DMS114 treated with DMSO at 0.1 percent for 48 hours (cell line): ENCODE data around the gene LRP8.

Source experiments
- DNase-seq: peaks from one replicate; lab custom pipeline; 2025; ENCODE audit not compliant: unreplicated experiment; lab: John Stamatoyannopoulos, UW

LRP8 gene

DNA sequence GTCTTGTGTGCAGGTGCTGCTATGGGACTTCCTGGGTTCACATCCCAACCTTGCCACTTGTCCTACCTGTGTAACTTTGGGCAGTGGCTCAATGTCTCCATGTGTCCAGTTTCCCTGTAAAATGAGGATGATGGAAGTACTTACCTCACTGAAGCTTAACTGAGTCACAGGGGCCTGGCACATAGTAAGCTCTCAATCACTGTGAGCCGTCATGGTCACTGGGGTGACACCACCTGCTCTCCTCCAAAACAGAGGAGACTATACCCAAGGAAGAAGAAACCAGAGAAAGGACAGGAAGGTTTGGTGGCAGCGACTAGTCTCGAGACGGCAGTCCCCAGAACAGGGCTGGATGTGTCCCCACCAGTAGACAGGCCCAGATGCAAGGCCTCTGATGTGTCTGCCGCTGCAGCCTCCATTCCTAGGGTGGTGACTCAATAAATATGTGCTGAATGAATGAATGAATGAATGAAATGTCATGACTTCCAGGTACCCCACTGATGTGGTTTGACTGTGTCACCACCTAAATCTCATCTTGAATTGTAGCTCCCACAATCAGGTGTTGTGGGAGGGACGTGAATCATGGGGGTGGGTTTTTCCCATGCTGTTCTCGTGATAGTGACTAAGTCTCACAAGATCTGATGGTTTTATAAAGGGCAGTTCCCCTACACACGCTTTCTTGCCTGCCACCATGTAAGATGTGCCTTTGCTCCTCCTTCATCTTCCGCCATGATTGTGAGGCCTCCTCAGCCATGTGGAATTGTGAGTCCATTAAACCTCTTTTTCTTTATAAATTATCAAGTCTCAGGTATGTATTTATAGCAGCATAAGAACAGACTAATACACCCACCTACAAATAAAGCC lies 13.0 kb upstream of the LRP8 start:
- no peak for DNase-seq

DNA sequence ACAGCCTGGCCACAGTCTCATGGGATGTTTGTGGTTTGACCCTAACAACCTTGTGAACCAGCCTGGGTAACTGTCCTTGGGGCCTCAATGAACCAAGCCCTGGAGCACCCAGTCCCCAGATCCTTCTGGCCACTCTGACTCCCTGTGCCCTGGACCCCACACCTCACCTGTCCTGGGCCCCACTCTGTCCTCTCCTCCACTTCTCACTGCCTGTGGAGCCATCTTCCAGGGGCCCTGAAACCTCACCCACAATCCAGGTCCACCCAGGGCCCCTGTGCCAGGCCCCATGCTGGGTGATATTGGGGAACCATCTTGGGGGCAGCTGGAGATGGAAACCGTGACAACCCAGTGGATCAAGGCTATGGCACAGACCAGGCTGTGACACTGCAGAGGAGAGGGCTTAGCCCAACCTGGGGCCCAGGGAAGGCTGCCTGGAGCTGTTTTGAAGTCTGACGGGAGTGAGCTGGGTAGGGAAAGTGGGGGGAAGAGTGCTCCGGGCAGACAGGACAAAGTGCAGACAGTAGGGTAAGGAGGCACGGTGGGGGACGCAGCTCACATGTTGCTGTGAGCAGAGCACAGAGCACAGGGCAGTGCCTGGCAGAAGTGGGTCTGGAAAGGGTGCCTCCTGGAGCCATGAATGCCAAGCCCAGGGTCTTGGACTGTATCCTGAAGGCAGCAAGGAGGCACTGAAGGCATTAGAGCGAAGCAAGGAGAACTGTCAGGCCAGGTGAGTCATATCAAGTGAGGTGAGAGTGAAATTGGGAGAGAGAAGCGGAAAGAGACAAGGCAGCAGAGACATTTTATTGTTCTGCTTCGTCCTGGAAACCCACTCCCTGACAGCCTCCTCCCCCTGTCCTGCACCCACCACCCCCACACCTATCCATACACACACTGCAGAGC lies 12.1 kb upstream of the LRP8 start:
- no peak for DNase-seq

DNA sequence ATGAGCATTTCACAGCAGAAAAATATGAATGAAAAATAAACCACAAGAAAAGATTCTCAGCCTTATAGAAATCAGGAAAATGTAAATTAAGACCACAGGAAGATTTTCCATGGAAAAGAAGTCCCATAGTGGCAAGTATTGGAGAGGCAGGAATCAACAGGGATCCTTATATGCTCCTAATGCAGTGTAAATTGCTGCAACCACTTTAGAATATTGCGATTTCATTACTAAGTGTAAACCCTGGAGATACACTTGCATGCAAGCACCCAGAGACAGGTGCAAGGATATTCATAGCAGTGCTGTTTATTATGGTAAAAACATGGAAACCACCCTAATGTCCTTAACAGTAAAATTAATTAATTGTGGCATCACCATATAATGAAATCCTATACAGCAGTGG lies 10.6 kb upstream of the LRP8 start:
- no peak for DNase-seq

DNA sequence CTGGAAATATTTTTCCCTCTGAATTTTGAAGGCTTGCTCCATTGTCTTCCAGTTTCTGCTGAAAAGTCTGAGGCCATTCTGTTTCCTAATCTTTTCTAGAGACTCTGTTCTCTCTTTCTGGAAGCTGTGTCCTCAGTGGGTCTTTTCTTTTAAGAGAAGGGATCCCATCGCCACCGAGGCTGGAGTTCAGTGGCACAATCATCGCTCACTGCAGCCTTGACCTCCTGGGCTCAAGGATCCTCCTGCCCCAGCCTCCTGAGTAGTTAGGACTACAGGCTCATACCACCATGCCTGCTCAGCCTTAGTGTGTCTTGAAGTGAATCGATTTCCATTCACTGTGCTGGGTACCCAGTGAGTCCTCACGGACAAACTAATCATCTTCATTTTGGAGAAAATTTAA lies 9.6 kb upstream of the LRP8 start:
- no peak for DNase-seq

DNA sequence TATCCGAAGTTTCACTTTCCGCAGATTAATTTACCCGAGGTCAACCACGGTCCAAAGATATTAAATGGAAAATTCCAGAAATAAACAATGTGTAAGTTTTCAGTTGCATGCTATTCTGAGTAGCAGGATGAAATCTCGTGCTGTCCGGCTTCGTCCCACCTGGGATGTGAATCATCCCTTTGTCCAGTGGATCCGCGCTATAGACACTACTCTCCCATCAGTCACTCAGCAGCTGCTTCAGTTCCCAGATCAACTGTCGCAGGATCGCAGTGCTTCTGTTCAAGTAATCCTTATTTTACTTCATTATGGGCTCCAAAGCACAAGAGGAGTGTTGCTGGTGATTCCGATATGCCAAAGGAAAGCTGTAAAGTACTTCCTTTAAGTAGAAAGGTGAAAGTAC lies 8.3 kb upstream of the LRP8 start:
- DNase-seq = no peak

DNA sequence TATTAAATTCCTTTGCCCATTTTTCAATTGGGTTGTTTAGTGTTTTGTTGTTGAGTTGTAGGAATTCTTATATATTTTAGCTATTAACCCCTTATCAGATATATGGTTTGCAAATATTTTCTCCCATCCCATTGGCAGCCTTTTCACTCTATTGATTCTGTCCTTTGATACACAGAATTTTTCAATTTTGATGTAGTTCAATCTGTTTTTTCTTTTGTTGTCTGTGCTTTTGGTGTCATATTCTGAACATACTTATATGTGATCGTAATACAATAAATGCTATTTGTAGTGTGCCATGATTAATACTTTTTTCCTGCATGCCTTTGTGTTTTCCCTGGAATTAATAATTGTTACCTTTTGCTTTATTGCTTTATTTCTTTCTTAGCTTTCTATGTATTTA lies 7.8 kb upstream of the LRP8 start:
- DNase-seq = no peak

DNA sequence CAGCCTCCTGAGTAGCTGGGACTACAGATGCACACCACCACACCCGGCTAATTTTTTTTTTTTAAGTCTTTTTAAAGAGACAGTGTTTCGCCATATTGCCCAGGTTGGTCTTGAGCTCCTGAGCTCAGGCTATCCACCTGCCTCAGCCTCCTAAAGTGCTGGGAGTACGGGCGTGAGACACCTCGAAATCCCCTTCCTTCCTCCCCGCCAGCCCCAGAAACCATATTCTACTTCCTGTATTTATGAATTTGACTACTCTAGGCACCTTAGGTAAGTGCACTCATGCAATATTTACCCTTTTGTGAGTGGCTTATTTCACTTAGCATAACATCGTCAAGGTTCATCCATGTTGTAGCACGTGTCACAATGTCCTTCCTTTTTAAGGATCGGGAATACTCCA lies 6.9 kb upstream of the LRP8 start:
- no peak for DNase-seq

DNA sequence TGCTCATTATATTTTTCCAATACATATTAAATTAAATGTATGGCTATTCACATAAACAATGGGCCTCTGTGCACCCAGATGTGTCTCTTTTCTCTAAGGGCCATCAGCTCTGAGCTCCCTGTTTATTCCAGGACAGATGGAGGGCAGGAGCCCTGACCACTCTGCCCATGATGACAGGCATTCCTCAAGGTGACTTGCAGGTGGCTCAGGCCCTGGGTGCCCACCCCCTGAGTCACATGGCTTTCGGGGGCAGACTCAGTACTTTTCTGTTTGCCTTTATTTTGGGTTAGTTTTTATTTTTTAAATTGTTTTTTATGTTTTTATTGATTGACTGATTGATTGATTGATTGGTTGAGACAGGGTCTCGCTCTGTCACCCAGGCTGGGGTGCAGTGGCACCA lies 6.4 kb upstream of the LRP8 start:
- DNase-seq = no peak

DNA sequence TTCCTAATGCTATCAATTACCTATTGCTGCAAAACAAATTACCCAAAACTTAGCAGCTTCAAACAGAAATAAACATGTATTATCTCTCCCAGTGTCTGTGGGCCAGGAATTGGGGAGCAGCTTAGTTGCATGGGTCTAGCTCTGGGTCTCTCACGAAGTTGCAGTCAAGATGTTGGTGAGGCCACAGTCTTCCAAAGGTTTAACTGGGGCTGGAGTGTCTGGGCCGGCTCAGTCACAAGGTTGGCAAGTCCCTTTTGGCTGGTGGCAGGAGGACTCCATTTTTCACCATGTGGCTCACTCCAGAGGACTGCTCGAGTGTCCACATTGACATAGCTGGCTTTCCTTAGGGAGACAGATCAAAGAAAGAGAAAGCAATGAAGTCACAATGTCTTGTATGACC lies 5.0 kb upstream of the LRP8 start:
- no peak for DNase-seq

DNA sequence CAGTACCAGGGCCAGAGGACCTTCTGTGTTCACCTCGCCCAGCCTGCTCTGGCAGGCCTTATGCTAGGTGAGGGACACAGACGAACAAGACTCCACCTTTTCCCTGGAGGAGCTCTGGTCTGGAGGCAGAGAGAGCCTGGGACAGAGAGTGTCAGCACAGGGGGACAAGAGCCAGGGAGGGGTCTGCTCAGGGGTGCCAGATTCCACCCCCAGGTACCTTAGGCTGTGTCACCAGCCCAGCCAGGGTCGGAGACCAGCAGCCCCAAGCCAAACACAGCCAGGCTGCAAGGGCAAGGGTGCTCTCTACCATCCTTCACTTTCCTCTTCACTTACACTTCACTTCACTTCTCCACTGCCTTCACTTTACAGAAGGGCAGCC lies 4.3 kb upstream of the LRP8 start:
- no peak for DNase-seq

DNA sequence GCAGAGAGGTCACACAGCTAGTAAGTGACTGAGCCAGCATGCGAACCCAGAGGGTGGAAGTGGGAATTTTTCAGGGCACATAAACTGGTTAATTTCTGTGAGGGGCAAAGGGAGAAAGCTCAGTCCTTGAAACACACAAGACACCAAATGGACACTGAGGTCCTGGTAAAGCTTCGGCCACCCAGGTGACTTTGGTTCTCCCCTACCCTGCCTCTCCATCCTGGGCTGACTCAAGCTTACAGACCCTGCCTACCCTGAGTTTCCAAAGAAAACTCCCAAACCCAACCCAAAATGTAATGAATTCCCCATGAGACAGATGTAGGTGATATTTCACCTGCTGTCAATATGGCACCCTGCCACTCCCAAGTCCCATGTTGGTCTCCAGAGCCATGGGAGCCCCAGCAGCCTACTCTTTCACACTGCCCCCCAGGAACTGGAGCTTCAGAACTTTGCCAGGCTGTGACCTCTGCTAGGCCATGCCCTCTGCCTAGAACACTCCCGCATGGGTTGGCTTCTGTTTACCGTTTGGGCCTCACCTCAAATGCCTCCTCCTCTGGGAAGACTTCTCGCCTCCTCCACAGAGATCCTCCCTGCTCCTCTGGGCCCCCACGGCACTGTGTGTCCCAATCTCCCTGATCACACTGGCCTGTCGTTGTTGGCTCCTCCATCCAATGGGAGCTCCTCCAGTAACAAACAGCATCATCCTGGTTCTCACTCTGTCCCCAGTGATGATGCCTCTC lies 3.7 kb upstream of the LRP8 start:
- no peak for DNase-seq

DNA sequence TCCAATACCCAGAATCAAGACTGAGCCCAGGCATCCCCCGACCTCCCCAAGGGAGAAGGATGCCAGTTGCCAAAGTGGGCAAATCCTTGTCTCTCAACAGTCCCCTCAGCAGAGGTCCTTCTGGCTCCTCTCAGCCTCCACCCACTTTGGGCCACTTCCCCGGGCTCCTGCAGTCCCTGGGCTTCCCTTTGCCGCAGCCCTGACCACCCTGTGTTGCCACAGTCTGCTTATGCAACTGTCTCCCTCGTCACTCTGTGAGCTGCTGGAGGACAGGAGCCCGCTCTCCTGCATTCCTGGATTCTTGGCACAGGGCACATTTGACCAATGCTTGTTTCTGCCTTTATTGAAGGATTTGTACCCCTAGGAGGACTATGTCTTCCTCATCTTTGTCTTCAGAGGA lies 2.9 kb upstream of the LRP8 start:
- DNase-seq = no peak

DNA sequence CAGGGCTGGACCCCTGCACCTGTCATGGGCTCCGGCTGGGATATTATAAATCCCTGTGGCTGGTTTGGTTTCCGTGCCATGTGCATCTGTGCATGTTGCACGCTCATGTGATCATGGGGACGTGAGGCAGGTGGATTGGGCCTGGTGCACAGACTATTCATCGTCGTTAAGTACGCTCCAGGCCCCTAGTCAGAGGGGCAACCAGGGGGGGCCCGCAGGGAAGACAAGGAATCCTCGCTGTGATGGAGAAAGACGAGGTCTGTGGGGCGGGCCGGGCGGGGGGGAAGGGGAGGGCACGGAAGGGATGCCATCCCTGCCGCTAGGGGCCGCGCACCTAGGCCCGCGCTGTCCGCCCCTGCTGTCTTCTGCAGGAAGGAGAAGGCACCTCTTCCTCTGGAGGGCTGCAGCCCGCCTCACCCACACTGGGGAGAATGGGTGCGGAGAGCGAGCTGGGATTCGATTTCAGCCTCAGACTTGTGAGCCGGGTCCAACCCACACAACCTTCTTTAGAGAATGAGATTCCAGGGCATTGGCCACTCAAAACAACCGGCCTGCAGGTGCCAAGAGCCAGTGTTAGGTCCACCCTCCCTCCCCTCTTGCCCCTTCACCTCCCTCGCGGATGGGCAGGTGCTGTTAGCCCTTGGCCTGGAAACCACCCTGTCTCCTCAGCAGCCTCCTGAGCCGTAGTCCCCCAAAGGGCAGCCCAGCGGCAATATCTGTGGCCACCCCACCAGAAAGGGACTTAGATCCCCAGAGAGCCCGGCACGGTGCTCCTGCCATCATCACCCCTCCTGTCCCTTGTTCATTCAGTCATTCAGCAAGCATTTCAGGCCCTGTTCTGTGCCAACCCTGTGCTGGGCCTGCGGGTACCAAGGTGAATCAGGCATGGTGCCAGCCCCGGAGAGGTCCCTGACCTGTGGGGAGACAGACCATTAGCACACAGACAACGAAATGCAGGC lies 950 bp upstream of the LRP8 start:
- no peak for DNase-seq

DNA sequence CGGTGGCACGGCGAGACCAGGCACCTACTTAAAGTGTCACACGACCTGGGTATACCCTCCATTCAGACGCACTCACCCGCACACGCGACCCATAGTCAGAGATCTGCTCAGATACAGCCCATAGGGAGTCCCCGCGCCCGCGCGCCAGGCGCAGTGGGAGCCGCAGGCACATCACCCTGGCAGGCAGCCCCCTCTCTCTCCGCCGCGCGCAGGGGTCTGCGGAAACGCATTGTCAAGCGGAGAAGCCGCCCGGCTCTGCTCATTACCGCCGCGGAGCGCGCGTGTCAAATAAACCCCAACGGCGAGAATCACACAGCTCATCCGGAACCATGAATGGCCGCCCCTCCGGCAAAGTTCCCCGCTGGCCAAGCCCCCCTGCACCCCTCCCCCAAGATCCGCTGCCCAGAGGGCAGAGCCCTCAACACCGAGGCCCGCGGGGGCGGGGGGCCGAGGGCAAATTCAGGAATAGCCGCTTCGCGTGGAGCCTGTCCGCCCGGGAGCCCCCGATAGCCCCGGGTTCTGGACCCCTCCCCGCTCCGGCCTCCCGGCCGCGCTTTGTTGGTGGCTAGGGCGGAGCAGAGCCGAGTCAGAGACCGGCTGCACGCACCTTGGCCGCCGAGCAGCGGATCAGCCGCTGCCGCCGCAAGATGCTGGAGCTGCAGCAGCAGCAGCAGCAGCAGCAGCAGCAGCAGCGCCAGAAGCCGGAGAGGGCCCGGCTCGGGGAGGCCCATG lies 522 bp downstream of the LRP8 start:
- no peak for DNase-seq

DNA sequence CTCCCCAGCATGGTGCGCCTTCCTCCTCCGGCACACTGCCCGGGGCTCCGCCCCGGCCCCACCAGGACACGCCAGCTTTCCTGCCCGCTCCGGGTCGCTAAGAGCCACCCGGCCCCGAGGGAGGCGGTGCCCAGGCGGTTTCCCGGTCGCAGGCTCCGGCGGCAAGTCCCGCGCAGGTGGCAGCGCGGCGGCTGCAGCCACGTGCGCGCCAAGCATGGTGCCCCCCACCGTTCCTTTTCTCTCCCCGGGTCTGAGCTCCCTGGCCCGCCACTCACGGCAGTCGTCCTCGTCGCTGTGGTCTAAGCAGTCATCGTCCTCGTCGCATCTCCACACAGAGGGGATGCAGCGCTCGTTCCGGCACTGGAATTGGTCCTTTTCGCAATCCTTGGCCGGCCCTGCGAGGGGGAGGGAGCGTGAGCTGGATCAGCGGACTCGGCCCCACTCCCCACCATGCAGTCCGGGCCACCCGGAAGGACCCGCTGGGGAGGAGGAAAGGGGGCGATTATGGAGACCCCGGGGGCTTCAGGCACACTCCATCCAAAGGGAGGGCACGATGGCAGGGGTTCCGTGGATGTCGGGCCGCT lies 1.2 kb downstream of the LRP8 start:
- no peak for DNase-seq

DNA sequence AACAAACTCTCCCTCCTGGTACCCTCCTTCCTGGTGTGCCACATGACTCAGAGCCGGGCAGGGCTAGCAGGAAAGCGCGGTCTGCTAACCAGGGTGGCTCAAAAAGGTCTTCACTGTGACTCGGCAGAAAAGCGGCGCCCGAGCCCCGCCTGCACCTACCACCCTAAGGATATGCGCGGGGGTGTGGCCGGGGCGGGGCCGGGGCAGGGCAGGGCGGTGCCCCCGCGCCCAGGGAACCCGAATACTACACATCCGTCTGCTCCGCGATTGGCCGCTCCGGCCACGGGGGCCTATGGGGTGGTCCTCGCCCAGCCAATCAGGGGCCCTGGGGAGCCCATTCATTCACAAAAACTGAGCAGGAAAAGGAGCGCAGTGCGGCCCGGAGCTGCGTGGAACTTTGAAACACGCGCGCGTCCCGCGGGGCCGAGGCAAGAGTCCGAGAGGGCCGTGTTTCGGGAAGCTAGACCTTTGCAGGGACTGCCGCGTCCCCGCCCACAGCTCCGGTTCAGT lies 1.7 kb downstream of the LRP8 start:
- DNase-seq = peak; percentile 84

DNA sequence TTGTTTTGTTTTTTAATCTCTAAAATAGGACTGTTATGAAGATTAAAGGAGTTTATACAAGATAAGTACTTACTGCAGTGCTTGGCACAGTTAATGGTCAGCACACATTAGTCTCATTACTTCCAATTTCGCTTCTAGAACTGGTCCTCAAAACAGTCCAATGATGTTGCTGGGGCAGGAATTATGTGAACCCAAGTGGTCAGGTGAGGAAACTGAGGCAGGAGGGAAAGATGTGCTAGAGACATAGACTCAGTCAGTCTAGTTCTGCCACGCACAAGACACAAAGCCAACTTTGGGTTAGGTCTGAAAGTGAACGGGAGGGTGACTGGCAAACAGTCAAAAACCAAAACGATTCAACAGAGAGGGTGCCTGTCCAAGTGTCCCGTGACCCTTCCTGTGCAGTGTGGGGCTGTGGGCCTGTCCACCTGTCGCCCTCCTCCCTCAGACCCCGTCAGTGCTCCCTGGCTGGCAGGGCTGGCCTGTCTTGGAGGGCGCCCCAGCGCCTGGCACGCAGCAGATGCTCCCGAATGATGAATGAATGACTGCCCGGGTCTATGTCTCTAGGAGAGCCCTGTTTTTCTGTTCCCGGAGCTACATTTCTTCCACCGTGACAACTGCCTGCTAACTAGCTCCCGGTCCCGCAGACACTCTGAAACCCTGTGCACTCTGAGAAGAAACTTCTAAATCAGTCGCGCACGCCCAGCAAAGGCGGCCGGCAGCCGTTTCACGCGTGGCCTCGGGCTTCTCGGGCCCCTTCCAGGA lies 2.4 kb downstream of the LRP8 start:
- DNase-seq = no peak

DNA sequence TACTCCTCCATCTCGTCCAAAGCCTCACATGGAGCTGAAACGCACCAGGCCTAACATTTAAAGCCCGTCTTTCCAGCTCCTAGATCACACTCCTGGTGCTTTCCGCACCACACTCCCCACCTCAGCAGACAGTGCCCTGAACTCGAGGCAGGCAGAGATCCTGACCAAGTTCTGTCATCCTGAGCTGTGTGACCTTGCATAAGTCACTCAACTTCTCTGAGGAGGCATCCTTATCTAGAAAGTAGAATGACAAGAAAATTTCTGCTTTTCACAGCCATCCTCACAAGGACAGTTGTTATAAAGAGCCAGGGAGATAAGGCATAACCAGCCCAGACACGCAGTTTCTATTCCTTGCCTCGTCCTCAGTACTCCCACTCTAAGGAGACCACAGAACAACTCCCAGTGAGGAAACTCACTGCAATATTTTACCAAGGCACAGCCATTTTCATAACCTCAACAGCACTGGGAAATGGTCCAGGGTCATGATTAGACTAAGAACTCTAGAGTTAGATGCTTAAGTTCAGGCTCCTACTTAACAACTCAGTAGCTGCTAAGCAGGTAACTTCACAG lies 3.1 kb downstream of the LRP8 start:
- no peak for DNase-seq
